H54 (cell line): ENCODE data around the gene FBLN1.

Source experiments
- DNase-seq: peaks from one replicate; pipeline ENCODE4 v3.0.0; 2011; ENCODE audit warnings: low spot score, mixed read lengths; ENCODE audit not compliant: insufficient read length
- FAIRE-seq: peaks from 3 replicates; lab custom pipeline; 2011; peaks lifted over from hg19 to GRCh38; lab: Jason Lieb, UNC
- POLR2A ChIP-seq: IDR thresholded peaks from 2 replicates; pipeline ENCODE4 v1.6.1; 2011; ENCODE audit warnings: low read depth, mild to moderate bottlenecking, low read length

The FBLN1 gene

GRCh38 chr22:45576730-45577464 is 74.2 kb downstream of the FBLN1 start:
- FAIRE-seq: no peak
- no peak for TF ChIP-seq POLR2A

DNA sequence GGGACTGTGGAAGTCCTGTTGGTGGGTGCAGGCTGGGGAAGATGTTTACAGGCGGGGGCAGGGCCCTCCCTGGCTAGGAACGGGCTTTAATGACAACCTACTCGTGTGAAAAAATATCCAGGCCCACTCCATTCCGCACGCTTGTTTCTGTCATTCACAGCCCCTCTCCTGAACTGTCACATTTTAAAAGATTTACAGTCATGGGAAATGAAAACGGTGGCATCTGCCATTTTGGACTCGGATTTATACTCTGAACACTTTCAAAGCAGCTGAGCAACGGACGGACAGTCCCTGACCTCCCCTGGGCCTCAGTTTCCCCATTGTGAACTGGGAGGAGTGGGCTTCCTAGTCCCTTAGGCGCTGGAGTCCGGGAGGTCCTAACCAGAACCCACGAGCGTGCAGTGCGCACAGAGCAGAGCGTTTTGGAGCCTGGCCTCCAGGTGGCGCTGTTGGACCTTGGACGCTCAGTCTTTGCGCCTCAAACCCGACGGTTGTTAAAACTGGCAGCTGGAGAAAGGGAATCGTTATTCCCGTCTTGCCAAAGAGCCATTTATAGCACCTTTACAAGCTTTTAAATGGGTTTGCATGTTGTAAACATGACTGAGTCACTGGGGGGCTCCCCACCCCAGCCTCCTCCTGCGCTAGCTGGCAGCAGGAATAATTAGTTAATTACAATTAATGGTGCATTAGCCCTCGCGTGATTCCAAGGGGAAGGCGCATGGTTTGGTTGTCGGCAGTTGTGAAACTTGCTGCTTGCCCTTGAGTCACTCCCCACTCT is 75.3 kb downstream of the FBLN1 start:
- FAIRE-seq (no peak), DNase-seq (peak; percentile 55)
- TF ChIP-seq POLR2A: no peak

More at GRCh38 chr22:45576730-45577464, 74.2 kb downstream of the FBLN1 start:
- no peak for DNase-seq

DNA sequence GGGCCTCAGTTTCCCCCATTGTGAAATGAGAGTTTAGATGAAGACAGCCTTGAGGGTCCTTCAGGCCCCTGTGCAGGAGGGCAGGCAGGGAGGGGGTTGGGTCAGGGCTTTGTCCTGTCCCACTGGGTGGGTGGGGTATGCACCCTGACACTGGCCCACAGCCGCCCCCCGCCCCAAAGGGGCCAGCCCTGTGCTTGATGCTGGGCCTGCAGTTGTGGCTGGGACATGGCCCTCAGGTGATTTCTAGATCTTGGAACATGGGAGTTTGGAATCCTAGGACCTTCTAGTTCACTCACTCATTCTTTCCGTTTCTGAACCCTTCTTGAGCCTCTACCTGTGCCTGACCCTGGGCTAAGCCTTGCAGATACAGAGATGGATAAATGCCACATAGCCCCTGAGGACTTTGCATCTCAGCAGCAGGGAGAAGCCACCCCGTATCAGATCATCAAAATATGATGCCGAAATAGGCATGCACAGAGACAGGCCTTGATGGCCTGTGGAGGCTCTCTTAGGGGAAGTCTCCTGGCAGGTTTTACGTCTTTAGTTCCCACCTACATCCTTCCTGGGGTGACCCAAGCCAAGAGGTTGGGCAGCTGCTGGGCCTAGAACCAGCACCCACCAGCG is 76.0 kb downstream of the FBLN1 start:
- TF ChIP-seq POLR2A: no peak
- no peak for FAIRE-seq
- no peak for DNase-seq

GRCh38 chr22:45579306-45579705 is 76.6 kb downstream of the FBLN1 start:
- no peak for TF ChIP-seq POLR2A
- no peak for FAIRE-seq

DNA sequence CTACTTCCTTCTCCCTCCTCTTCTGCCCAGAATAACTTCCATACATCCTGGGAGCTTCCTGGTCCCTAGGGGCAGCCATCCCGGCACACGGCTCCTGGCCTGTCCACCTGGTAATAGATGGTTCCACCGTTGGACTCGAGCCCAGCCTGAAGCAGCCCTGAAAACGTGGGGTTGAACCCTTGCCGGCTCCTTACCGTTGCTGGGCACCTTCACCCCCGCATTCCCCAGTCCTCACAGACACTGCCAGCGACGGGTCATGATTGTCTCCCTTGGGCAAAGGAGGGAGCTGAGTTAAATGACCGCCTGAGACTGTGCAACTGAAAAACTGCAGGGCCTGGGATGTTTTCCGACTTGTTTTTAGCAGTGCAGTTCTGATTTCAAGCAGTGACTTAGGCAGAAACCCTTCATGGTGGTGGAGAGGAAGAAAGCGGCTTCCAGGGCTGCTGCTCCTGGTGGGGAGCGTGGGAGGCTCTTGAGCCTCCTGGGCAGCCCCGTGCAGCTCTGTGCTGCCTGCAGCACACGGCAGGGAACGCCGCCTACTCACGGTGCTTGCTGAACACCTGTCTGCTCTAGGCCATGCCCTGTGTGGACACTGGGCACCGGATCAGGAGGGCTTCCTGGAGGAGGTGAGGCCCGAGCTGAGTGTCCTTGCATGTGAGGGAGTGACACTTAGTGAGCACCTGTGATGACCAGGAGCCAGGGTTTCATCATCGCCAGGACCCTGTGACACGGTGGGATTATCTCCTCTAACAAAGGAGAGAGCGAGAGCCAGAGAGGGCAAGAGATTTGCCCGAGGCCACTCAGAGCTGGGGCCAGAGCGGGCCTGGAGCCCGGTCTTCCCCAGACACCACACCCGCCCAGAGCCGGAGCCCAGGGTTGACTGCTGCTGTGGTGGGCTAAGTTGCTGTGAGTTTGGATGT is 77.4 kb downstream of the FBLN1 start:
- DNase-seq (no peak), FAIRE-seq (no peak)
- TF ChIP-seq POLR2A: no peak

More at GRCh38 chr22:45579306-45579705, 76.6 kb downstream of the FBLN1 start:
- DNase-seq: no peak

- no peak for TF ChIP-seq POLR2A
- FAIRE-seq (no peak), DNase-seq (no peak)
Measured at GRCh38 chr22:45580726-45581381, 78.2 kb downstream of the FBLN1 start.

DNA sequence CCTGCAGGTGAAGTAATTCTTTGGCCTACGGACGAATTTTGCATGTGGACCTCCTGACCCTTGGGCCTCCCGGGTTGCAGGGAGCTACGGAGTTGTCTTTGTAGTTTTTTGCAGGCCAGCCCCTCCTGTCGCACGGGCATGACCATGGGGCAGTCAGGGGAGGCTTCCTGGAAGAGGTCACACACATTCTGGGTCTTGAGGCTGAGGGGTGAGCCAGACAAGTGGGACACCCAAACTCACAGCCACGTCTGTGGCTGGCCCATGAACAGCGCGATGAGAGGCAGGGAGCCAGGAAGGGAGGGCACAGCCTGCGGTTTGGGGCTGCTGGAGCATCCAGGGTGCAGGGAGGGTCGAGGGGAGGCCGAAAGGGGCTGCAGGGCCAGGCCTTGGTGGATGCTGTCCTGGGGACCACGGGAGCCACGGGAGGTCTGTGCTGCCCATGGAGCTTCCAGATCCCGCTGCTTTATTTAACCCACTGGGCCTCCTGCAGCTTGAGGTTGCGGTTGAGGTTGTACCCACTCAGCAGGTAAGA is 78.9 kb downstream of the FBLN1 start:
- FAIRE-seq (no peak), DNase-seq (no peak)
- TF ChIP-seq POLR2A: no peak

DNA sequence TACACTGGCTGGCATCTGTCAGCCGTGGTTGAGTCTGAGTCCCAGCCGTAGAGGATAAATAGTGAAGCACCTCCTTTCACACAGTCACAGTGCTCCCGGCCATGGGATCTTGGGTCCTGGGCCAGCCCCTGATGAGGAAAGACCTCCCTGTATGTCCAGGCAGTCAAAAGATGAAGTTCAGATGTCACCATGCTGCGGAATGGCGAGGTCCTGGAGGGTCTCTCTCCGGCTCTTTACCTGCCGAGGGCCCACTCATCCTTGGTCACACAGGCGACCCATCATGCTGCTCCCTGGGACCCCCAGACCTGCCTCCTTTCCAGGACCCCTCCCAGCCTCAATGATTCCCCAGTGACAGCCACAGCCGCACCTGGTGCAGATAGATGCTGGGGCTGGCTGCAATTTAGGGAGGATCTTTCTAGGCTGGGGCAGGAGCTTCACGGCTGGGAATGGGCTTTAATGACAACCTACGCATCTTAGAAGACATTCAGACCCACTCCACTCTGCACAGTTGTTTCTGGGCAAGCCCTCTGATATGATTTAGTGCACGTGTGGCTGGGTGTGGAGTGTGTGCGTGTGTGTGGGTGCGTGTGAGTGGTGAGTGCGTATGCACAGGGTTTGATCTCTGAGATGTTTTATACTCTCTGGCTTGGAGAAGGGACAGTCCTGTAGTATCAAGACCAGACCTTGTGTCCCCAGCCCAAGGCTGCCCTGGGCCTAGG is 79.7 kb downstream of the FBLN1 start:
- no peak for FAIRE-seq

DNA sequence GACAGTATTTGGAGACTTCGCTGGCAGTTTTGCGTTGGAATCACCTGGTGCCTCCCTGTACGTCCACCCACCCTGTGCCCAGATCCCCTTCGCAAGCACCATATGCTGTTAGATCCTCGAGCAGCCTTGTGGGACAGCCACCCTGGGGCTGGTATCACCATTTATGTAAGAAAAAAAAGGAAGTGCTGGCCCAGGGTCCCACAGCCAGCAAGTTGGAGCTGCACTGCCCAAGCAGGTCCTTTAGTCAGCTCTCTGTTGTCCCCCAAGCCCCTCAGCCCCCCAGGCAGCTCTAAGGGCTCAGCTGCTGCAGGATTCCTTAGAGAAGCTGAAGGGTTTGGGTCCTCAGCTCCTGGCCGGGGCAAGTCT is 80.3 kb downstream of the FBLN1 start:
- FAIRE-seq (no peak), DNase-seq (no peak)
- no peak for TF ChIP-seq POLR2A

More for the DNA sequence above, 79.7 kb downstream of the FBLN1 start:
- TF ChIP-seq POLR2A: no peak
- DNase-seq: no peak

DNA sequence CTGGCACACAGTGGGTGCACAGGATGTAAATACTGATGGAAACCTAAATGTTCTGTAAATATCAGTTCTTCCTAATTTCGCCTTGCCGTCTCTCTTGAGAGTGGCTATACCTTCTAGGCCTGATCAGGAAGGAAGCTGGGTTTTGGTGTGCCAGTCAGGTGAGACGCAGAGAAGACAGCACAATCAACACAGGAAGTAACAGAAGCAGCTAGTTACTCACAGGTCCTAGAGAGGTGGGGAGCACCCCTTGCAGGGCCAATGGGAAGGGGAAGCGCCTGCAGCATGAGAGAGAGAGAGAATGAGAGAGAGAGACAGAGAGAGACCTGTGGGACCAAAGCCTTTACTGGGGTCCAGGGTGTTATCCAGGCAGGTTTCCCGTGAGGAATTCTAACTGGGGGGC is 80.8 kb downstream of the FBLN1 start:
- FAIRE-seq (no peak), DNase-seq (no peak)
- TF ChIP-seq POLR2A: no peak

DNA sequence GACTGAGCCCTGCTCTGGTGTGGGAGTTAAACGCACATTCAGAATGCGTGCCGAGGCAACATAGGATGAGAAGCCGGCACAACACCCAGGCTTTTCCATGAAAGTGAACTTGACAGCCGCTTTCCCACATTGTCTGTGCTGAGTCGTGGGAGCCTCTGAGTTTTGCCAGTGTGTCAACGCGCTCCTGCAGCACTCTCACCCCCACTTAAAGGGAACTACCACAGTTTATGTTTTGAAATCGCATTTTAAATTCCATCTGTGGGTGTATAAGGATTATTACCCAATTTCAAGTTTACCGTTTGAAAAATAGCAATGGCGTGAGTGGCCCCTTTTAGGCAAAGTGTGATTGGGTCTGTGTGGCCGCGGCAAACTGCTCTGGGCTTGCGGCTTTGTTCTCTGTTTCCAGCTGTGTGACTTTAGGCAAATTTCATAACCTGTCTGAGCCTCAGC is 81.5 kb downstream of the FBLN1 start:
- TF ChIP-seq POLR2A: no peak
- no peak for DNase-seq
- FAIRE-seq: no peak
